Measurements from ENCODE around the gene AGMAT.

AGMAT gene

GRCh38 chr1:15583016-15583706 is 1.7 kb downstream of the AGMAT start:
- H3K4me3 Mint-ChIP-seq: peak overlapping the region; percentile 82
- H3K36me3 Mint-ChIP-seq: peaks cover 16% of the 10 kb centered on the region
- no peaks in the 10 kb centered on the region for H3K9me3 Mint-ChIP-seq
- no peaks in the 10 kb centered on the region for H3K27me3 Mint-ChIP-seq
- peaks cover 53% of the 10 kb centered on the region for H3K4me1 Mint-ChIP-seq
- H3K27ac Mint-ChIP-seq: peak overlapping the region; percentile 92

DNA sequence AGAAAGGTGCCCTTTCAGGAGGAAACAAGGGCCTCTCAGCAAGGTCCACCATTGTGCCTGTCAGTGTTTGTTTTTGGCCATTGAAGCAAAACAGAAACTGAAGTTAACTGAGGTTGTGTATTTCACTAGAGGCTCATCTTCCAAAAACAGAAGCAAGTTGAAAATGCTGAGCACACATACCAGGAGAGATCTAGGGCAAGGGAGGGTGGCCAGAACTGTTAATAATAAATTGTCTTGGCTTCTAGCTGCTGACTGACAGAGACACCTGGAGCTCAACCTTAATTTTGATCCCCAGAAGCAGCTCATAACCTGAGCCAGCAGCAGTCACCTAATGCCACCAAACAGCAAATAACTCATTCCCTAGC is 5.2 kb downstream of the AGMAT start:
- no peaks in the 10 kb centered on the region for H3K27me3 Mint-ChIP-seq
- no peaks in the 10 kb centered on the region for H3K9me3 Mint-ChIP-seq
- peak overlapping the region; percentile 94 for H3K27ac Mint-ChIP-seq
- H3K4me1 Mint-ChIP-seq: peaks cover 58% of the 10 kb centered on the region
- peaks cover 9% of the 10 kb centered on the region for H3K36me3 Mint-ChIP-seq
- H3K4me3 Mint-ChIP-seq: peak overlapping the region; percentile 30

DNA sequence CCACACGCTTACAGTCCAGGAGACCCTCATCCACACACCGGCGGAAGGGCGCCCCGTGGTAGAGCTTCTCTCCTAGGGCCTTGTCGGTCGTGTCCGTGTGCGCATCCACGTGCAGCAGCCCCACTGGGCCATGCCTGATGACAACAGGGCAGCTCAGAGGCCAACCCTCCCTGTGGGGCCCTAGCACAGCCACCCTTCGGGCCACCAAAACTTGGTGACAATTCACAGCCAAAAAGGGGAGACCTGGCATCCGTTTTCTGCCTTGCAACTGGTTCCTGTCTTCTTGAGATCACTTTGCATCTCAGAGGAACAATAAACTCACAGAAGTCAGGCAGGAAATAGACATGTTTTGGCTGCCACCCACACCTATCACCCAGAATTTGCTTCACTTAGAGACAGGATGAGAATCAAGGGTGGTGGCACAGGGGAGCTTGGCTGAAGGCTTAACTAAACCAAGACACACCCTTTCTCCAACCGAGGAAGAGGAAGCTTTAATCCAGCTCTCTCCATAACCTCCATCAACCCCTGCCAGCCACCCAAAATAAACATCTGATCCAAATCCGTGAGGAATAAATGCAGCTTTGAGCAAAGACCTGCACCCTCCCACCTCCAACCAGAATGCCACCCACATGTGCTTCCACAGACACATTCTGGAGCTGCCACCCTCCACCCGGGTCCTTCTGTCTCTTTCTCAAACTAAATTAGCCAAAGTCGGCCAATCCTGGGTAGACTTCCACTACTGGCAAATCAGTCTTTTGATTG is 5.7 kb downstream of the AGMAT start:
- H3K4me3 Mint-ChIP-seq: peak overlapping the region; percentile 64
- no peaks in the 10 kb centered on the region for H3K27me3 Mint-ChIP-seq
- H3K27ac Mint-ChIP-seq: peak overlapping the region; percentile 94
- peaks cover 9% of the 10 kb centered on the region for H3K36me3 Mint-ChIP-seq
- no peaks in the 10 kb centered on the region for H3K9me3 Mint-ChIP-seq
- peaks cover 58% of the 10 kb centered on the region for H3K4me1 Mint-ChIP-seq

DNA sequence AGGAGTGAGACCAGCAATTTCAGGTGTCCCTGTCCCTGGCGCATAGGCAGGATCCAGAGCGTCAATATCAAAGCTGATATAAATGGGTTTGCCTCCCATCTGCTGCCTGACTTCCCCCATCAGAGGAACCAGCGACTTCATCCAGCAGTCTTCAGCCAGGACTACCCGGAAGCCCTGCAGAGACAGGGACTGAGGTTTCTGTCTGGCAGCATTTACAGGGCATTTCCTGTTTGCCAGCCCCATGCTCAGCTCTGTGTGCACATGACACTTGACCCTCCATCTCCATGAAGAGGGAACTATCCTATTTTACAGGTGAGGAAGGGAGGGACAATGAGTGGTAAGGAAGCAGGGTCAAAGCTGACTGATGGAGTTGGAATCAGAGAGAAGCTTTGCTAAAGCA is 7.2 kb downstream of the AGMAT start:
- H3K4me1 Mint-ChIP-seq: peaks cover 45% of the 10 kb centered on the region
- no peaks in the 10 kb centered on the region for H3K27me3 Mint-ChIP-seq
- H3K36me3 Mint-ChIP-seq: peaks cover 10% of the 10 kb centered on the region
- H3K9me3 Mint-ChIP-seq: no peaks in the 10 kb centered on the region
- H3K27ac Mint-ChIP-seq: peak overlapping the region; percentile 94
- H3K4me3 Mint-ChIP-seq: peak overlapping the region; percentile 67

DNA sequence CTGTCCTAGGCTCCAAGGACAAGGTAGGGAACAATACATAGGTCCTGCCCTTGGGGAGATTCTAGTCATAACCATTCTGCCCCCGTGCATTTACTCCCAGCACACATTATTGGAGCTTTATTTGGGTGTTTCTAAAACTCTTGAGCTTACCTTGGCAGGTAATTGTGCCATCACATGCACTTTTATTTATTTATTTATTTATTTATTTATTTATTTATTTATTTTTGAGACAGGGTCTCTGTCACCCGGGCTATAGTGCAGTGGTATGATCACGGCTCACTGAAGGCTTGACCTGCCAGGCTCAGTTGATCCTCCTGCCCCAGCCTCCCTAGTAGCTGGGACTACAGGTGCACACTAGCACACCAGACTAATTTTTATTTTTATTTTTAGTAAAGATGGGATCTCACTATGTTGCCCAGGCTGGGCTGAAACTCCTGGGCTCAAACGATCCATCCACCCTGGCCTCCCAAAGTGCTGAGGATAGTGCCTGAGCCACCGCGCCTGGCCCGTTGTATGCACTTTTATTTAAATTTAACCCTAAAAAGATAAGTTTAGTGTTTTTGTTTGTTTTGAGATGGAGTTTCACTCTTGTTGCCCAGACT is 9.2 kb downstream of the AGMAT start:
- no peaks in the 10 kb centered on the region for H3K27me3 Mint-ChIP-seq
- H3K4me3 Mint-ChIP-seq: no peak overlapping the region
- H3K36me3 Mint-ChIP-seq: peaks cover 15% of the 10 kb centered on the region
- H3K4me1 Mint-ChIP-seq: peaks cover 47% of the 10 kb centered on the region
- no peaks in the 10 kb centered on the region for H3K9me3 Mint-ChIP-seq
- H3K27ac Mint-ChIP-seq: no peak overlapping the region

- H3K27ac Mint-ChIP-seq: no peak overlapping the region
- H3K27me3 Mint-ChIP-seq: no peaks in the 10 kb centered on the region
- peaks cover 15% of the 10 kb centered on the region for H3K36me3 Mint-ChIP-seq
- H3K4me3 Mint-ChIP-seq: no peak overlapping the region
- H3K4me1 Mint-ChIP-seq: peaks cover 40% of the 10 kb centered on the region
- no peaks in the 10 kb centered on the region for H3K9me3 Mint-ChIP-seq
Measured at GRCh38 chr1:15574741-15575140, 10.1 kb downstream of the AGMAT start.

- peaks cover 27% of the 10 kb centered on the region for H3K4me1 Mint-ChIP-seq
- H3K27ac Mint-ChIP-seq: peak overlapping the region; percentile 23
- H3K36me3 Mint-ChIP-seq: peaks cover 11% of the 10 kb centered on the region
- H3K9me3 Mint-ChIP-seq: no peaks in the 10 kb centered on the region
- no peak overlapping the region for H3K4me3 Mint-ChIP-seq
- H3K27me3 Mint-ChIP-seq: no peaks in the 10 kb centered on the region
Measured at GRCh38 chr1:15573477-15573876, 11.4 kb downstream of the AGMAT start.

DNA sequence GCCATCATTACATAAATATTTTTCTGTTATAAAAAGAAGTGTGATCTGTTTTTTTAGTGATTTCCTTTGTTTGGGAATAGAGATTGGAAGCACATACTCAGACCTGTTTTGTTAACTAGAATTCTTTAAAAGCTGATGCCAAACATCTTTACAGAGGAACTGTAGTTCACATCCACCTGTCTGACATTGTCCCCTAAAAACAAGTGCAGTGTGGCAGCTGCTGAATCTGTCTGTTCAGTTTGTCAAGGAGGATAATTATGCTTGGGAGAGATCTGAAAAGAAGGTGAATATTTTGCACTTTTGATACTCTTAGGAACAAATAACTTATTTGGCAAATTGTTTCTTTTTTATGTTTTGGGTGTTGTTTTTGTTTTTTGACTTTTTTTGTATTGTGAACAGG is 13.6 kb downstream of the AGMAT start:
- no peaks in the 10 kb centered on the region for H3K27me3 Mint-ChIP-seq
- H3K36me3 Mint-ChIP-seq: peaks cover 14% of the 10 kb centered on the region
- no peak overlapping the region for H3K4me3 Mint-ChIP-seq
- H3K9me3 Mint-ChIP-seq: no peaks in the 10 kb centered on the region
- H3K4me1 Mint-ChIP-seq: peaks cover 10% of the 10 kb centered on the region
- peak overlapping the region; percentile 59 for H3K27ac Mint-ChIP-seq

DNA sequence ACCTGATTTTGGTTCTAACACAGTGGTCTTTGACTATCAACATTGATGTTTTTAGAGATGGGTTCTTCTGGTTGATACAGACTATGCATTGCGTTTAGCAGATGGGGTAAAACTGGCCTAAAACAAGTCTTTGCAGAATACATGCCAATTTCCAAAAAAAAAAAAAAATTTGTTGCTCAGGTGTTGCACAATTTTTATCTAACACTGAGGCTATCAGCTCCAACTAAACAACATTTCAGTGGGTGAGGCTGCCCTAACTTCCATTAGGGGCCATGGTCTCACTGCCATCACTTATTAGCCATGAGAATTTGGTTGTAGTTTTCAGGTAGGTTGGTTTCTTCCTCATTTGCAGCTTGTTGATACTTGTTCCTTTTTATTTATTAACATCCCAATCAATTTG is 14.0 kb downstream of the AGMAT start:
- Mint-ChIP-seq H3K27ac (peak overlapping the region; percentile 59), H3K27me3 (no peaks in the 10 kb centered on the region), H3K4me3 (no peak overlapping the region), H3K4me1 (peaks cover 10% of the 10 kb centered on the region), H3K36me3 (peaks cover 14% of the 10 kb centered on the region), H3K9me3 (no peaks in the 10 kb centered on the region)

DNA sequence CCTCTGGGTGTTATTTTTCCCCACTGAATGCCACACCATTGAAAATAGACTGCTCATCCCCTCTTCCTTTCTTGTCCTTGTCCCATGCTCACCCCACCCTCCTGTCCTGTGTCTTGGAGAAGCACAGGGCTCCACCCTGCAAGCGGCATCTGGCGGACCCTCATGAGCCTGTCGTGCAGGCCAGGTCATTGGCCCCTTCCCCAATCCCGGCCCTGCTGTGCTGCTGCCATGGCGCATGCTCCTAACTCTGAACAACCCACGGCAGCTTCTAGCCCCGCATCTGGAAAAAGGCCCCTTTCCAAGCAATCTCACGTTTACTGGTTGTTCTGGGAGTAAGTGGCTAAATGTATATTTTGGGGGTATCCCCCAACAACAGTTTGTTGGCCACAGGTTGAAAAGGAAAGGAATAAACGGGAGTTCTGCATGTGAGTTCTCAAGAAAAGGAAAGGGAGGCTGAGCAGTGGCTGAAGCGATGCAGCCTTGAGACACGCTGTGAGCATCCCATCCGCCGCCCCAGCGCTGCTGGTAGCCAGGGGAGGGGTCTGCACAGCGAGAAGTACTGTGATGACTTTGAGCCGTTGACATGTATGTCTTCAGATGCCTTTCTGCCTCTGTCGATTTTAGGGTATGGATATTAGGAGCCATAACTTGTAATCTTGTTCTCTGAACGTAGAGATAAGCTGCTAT is 16.3 kb downstream of the AGMAT start:
- H3K4me3 Mint-ChIP-seq: no peak overlapping the region
- H3K36me3 Mint-ChIP-seq: peaks cover 14% of the 10 kb centered on the region
- no peak overlapping the region for H3K27ac Mint-ChIP-seq
- H3K27me3 Mint-ChIP-seq: no peaks in the 10 kb centered on the region
- H3K4me1 Mint-ChIP-seq: peaks cover 6% of the 10 kb centered on the region
- H3K9me3 Mint-ChIP-seq: no peaks in the 10 kb centered on the region

- Mint-ChIP-seq H3K27ac (no peak overlapping the region), H3K36me3 (peaks cover 11% of the 10 kb centered on the region), H3K27me3 (no peaks in the 10 kb centered on the region)
Measured at GRCh38 chr1:15559189-15559810, 25.6 kb downstream of the AGMAT start.

GRCh38 chr1:15558516-15558915 is 26.3 kb downstream of the AGMAT start:
- Mint-ChIP-seq H3K4me1 (no peaks in the 10 kb centered on the region), H3K36me3 (peaks cover 7% of the 10 kb centered on the region), H3K9me3 (no peaks in the 10 kb centered on the region)

More at GRCh38 chr1:15559189-15559810, 25.6 kb downstream of the AGMAT start:
- Mint-ChIP-seq H3K4me3 (no peak overlapping the region), H3K4me1 (no peaks in the 10 kb centered on the region), H3K9me3 (no peaks in the 10 kb centered on the region)

DNA sequence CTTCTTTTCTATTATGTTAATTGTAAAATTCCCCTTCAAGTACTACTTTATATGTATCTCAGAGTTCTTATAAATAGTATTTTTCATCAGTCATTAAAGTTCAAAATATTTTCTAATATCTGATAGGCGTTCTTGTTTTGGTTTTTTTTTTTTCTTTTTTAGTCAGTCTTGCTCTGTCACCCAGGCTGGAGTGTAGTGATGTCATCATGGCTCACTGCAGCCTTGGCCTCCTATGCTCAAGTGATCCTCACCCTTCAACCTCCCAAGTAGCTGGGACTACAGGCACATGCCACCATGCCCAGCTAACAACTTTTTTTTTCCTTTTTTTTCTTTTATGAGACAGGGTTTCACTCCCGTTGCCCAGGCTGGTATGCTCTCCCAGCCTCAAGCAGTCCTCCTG is 27.3 kb downstream of the AGMAT start:
- no peaks in the 10 kb centered on the region for H3K27me3 Mint-ChIP-seq
- no peaks in the 10 kb centered on the region for H3K4me1 Mint-ChIP-seq
- H3K4me3 Mint-ChIP-seq: no peak overlapping the region
- H3K9me3 Mint-ChIP-seq: no peaks in the 10 kb centered on the region
- peaks cover 8% of the 10 kb centered on the region for H3K36me3 Mint-ChIP-seq
- H3K27ac Mint-ChIP-seq: no peak overlapping the region

More at GRCh38 chr1:15558516-15558915, 26.3 kb downstream of the AGMAT start:
- Mint-ChIP-seq H3K27ac (no peak overlapping the region), H3K4me3 (no peak overlapping the region), H3K27me3 (no peaks in the 10 kb centered on the region)

GRCh38 chr1:15557008-15557407 is 27.8 kb downstream of the AGMAT start:
- Mint-ChIP-seq H3K36me3 (peaks cover 5% of the 10 kb centered on the region), H3K9me3 (no peaks in the 10 kb centered on the region), H3K4me3 (no peak overlapping the region), H3K27ac (no peak overlapping the region), H3K27me3 (no peaks in the 10 kb centered on the region), H3K4me1 (no peaks in the 10 kb centered on the region)

DNA sequence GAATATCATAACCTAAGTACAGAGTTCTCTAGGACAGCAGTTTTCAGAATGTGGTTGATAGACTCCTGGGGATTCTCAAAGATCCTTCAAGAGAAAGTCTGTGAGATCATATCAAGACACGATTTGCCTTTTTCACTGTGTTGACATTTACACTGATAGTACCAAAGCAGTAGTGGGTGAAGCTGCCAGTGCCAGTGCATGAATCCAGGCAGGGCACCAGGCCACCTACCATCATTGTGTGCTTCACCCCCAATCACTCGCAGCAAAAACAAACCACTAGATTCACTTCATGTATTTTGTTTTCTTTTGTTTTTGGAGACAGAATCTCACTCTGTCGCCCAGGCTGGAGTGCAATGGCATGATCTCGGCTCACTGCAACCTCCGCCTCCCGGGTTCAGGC is 34.3 kb downstream of the AGMAT start:
- Mint-ChIP-seq H3K36me3 (peaks cover 14% of the 10 kb centered on the region), H3K27me3 (no peaks in the 10 kb centered on the region), H3K4me3 (no peak overlapping the region), H3K9me3 (no peaks in the 10 kb centered on the region), H3K4me1 (no peaks in the 10 kb centered on the region), H3K27ac (no peak overlapping the region)
